ENCODE data around the gene NCK2.

DNA sequence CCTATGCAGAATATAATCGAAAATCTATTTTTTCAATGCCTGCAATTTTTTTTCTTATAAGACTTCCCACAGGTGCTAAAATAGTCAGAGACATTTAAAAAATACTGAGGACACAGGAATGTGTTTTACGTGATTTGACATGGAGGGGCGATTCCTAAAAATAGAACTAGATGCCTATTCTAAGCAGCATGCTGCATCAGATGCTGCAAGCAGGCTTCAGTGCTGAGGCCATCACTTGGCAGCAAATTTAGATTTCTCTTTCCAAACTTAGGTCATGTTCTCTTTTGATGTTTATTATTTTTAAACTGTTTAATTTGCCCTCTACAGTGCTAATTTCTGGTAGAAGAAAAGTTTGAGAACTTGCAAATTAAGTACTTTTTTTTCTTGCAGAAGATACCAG, 43.7 kb upstream of the NCK2 start:
- TF ChIP-seq, protein P1, sequence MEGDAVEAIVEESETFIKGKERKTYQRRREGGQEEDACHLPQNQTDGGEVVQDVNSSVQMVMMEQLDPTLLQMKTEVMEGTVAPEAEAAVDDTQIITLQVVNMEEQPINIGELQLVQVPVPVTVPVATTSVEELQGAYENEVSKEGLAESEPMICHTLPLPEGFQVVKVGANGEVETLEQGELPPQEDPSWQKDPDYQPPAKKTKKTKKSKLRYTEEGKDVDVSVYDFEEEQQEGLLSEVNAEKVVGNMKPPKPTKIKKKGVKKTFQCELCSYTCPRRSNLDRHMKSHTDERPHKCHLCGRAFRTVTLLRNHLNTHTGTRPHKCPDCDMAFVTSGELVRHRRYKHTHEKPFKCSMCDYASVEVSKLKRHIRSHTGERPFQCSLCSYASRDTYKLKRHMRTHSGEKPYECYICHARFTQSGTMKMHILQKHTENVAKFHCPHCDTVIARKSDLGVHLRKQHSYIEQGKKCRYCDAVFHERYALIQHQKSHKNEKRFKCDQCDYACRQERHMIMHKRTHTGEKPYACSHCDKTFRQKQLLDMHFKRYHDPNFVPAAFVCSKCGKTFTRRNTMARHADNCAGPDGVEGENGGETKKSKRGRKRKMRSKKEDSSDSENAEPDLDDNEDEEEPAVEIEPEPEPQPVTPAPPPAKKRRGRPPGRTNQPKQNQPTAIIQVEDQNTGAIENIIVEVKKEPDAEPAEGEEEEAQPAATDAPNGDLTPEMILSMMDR (CRISPR knock-in tag; IDR thresholded peaks at IDR 0.05) = no peak
- TF ChIP-seq ELF1 (CRISPR knock-in tag; IDR thresholded peaks at IDR 0.05) (no peak), MXD4 (CRISPR knock-in tag; IDR thresholded peaks at IDR 0.05) (no peak), FOXK2 (IDR thresholded peaks at IDR 0.05) (no peak), POLR2A (IDR thresholded peaks at IDR 0.05; ENCODE audit: insufficient read depth in 1 of 2, low read depth in 2 of 2, low read length in 2 of 2) (no peak)

Data from HepG2 (cell line).